Skin epidermis (tissue), 12 donors: ENCODE results near the gene CRYBG1.
"Not testable (repeated sequence)": the region's sequence is repeated elsewhere in the genome, so short reads cannot be mapped to it uniquely, and the experiment has no call there.

ENCODE experiments used
- H3K27ac ChIP-seq, 21 experiments: fragments of 200-600 bp; sonication (generic) in 11 of 21; one replicate each; pipeline ENCODE4 v1.5.0; 2020; ENCODE audit warnings: mild to moderate bottlenecking in 3 of 21, inconsistent platforms in 2 of 21, moderate library complexity in 2 of 21
- H3K4me3 ChIP-seq, 7 experiments: fragments of 200-600 bp; sonication (generic) in 2 of 7; one replicate each; pipeline ENCODE4 v1.5.0; 2020; ENCODE audit warnings: inconsistent platforms in 2 of 7, mild to moderate bottlenecking in 2 of 7, moderate library complexity in 1 of 7

The CRYBG1 gene

DNA sequence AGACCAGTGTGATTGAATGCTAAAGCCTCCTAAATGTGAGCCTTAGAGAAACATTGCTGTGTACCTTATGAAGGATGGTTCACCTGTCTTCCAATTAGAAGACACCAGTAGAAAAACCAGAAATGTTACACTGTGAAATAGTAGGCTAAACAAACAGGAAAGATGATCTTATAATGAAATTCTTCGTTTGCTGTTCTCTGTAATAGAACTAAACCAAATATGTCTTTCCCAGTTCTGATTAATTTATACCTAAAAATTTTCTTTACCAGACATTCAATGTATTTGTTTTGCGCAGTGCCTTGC lies 154.0 kb downstream of the CRYBG1 start:
- peak overlapping the region in 17 of 21 experiments; percentile 0 to 99 (median 92) for H3K27ac ChIP-seq
- H3K4me3 ChIP-seq, result peak overlapping the region in 3 of 7 experiments; percentile 73 to 78 (median 73)

DNA sequence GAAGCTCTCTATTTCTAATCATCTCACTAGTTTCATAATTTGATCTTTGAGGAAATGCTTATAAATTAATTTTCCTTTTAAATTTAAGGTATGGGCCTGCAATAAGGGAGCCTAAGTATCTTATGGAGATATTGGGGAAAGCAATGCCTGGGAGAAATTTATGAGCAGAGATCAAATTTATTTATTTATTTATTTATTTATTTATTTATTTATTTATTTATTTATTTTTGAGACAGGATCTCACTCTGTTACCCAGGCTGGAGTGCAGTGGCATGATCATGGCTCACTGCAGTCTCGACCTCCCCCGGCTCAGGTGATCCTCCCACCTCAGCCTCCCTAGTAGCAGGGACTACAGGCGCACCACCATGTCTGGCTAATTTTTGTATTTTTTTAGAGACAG lies 155.1 kb downstream of the CRYBG1 start:
- peak overlapping the region in 9 of 21 experiments; percentile 6 to 99 (median 29) for H3K27ac ChIP-seq
- not testable (repeated sequence) for H3K4me3 ChIP-seq

DNA sequence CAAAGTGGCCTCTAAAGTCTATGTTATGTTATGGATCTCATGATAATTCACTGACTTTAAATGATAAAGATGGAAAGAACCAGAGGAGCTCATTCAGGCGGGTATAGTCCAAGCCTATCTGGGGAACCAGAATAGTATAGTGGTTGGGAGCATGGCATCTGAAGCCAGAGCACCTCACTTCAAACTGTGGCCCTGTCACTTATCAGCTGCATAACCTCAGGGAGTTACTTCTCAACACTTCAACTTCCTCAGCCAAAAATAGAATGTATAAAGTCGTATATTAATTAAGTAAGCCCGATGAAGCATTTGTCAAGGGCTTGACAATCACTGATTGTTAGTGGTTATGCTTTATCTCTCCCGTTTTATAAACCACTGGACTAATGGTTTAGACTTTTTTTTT lies 156.1 kb downstream of the CRYBG1 start:
- Histone ChIP-seq H3K27ac (peak overlapping the region in 10 of 21 experiments; percentile 6 to 99 (median 29)), H3K4me3 (no peak overlapping the region)

DNA sequence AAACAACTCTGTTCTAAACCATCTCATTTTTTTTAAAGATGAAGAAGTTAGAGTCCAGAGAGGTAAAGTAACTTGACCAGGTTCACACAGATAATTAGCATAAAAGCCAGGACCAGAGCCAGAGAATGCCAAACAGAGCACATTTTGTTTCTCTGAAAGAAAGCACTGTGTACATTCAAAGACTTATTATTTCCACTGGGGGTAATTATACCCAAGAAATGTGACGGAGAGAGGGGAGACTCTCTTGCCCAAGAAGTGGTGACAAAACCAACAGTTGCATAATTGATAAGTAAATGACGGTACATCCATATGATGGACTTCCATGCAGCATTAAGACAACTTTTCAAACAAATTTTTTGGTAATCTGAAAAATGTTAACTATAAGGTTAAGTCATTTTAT lies 157.2 kb downstream of the CRYBG1 start:
- Histone ChIP-seq H3K27ac (peak overlapping the region in 2 of 21 experiments; percentile 62 to 99), H3K4me3 (no peak overlapping the region)

DNA sequence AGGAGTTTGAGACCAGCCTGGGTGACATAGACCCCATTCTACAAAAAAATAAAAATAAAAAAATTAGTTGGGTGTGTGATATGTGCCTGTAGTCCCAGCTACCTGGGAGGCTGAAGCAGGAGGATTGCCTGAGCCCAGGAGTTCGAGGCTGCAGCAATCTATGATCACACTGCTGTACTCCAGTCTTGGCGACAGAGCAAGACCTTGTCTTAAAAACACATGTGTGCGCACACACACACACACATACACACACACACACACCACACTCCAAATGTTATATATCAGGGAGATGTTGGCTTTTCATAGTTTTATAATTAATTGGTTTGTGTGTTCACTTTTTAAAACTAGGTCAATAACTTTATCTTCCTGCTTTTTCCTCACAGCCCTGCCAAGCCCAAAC lies 158.2 kb downstream of the CRYBG1 start:
- peak overlapping the region in 17 of 21 experiments; percentile 33 to 93 (median 77) for H3K27ac ChIP-seq

DNA sequence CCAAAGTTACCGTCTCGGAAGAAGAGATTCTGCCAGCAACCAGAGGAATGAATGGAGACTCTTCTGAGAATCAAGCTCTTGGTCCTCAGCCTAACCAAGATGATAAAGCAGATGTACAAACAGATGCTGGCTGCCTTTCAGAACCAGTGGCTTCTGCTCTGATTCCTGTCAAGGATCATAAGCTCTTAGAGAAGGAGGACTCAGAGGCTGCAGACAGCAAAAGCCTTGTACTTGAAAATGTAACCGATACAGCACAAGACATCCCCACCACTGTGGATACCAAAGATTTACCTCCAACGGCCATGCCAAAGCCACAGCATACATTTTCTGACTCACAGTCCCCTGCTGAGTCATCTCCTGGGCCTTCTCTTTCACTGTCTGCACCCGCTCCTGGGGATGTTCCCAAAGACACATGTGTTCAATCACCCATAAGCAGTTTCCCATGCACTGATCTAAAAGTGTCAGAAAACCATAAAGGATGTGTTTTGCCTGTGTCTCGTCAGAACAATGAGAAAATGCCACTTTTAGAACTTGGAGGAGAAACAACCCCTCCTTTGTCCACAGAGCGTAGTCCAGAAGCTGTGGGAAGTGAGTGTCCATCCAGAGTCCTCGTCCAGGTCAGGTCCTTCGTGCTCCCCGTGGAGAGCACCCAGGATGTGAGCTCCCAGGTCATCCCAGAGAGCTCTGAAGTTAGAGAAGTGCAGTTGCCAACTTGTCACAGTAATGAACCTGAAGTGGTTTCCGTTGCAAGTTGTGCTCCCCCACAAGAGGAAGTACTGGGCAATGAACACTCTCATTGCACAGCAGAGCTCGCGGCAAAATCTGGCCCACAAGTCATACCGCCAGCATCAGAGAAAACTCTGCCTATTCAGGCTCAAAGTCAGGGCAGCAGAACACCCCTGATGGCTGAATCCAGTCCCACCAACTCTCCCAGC lies 159.2 kb downstream of the CRYBG1 start:
- Histone ChIP-seq H3K27ac (peak overlapping the region in 20 of 21 experiments; percentile 17 to 93 (median 72)), H3K4me3 (peak overlapping the region in 4 of 7 experiments; percentile 3 to 26 (median 9))

More for the DNA sequence above, 158.2 kb downstream of the CRYBG1 start:
- no peak overlapping the region for H3K4me3 ChIP-seq

DNA sequence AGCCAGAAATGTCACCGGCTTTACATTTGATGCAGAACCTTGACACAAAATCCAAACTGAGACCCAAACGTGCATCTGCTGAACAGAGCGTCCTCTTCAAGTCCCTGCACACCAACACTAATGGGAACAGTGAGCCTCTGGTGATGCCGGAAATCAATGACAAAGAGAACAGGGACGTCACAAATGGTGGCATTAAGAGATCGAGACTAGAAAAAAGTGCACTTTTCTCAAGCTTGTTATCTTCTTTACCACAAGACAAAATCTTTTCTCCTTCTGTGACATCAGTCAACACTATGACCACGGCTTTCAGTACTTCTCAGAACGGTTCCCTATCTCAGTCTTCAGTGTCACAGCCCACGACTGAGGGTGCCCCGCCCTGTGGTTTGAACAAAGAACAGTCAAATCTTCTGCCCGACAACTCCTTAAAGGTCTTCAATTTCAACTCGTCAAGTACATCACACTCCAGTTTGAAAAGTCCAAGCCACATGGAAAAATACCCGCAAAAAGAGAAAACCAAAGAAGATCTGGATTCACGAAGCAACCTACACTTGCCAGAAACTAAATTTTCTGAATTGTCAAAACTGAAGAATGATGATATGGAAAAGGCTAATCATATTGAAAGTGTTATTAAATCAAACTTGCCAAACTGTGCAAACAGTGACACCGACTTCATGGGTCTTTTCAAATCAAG lies 160.3 kb downstream of the CRYBG1 start:
- Histone ChIP-seq H3K4me3 (peak overlapping the region in 5 of 7 experiments; percentile 16 to 36 (median 24)), H3K27ac (peak overlapping the region in 16 of 21 experiments; percentile 33 to 93 (median 78))

DNA sequence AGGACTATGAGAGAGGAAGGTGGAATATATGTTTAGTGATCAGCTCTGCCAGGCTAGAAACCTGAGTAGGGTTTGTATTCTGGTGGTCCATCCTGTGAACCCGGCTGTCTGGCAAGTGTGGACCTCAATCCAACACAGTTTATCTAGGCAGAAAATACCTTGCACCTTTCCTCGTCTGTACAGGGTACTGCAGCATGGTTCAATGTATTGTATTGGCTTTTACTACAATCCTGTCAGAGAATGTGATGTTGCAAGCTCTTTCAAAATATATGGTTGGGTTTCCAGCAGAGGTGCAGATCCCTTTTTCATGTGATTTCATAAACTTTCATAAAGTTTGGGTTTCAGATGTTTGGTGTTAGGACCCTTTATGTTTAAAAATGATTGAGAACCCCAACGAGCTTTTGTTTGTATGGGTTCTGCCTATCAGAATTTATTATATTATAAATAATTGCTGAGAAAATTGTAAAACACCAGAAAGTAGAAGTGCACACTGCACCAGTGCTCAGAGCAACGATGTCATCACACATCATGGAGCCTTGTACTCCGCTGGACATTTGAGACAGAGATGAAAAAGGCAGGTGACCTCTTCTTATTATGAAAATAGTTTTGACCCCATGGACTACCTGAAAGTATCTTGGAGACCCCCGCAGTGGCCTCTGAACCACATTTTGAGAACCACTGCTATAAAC lies 162.2 kb downstream of the CRYBG1 start:
- peak overlapping the region in 10 of 21 experiments; percentile 15 to 93 (median 74) for H3K27ac ChIP-seq
- peak overlapping the region in 6 of 7 experiments; percentile 4 to 36 (median 25) for H3K4me3 ChIP-seq

DNA sequence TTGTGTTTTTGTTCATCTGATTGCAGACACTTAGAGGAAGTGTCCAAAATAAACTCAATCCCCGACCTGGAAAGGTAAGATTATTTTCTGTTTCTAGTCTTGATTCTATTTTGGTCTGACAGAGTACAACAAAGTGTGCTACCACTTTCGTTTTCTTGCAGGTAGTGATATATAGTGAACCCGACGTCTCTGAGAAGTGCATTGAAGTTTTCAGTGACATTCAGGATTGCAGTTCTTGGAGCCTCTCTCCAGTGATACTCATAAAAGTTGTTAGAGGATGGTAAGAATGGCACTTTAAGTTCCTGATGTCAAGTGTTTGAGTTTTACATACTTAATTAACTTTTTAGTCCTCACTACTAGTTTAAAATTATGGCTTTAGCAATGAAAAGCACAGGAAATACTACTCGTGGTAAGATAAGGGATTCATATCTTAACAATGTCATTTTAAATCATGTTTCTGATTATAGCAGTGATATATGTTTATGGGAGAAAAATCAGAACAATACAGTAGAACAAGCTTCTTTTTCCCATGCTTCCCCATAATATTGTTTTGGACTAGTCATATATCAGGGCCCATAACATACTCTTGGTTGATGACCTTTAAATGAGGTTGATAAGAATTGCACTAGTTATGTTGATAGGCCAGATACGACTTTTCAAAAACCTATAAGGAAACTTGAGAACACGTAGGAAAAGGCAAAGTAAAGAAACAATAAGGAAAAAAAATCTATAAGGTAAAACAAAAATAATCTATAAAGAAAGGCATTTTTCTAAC lies 164.8 kb downstream of the CRYBG1 start:
- peak overlapping the region in 14 of 21 experiments; percentile 22 to 86 (median 47) for H3K27ac ChIP-seq
- peak overlapping the region in 3 of 7 experiments; percentile 10 to 18 (median 14) for H3K4me3 ChIP-seq

DNA sequence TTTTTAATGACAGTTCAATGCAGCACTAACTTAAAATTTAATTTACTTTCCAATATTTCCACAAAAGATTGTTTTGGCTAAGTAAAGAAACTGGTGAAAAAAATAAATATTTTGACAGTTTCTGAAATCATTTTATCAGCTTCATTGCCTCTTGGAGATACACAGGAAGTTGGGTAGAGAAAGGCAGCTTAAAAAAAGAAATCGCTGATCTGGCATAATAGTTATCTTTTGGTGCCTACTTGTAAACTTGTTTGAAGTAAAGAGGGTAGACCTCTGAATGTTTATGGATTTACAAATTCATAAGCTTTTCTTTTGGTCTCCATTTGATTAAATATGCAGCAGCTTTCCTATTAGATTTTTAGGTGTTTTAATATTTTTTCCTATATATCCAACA lies 165.4 kb downstream of the CRYBG1 start:
- peak overlapping the region in 6 of 21 experiments; percentile 22 to 86 (median 49) for H3K27ac ChIP-seq
- H3K4me3 ChIP-seq, result no peak overlapping the region

DNA sequence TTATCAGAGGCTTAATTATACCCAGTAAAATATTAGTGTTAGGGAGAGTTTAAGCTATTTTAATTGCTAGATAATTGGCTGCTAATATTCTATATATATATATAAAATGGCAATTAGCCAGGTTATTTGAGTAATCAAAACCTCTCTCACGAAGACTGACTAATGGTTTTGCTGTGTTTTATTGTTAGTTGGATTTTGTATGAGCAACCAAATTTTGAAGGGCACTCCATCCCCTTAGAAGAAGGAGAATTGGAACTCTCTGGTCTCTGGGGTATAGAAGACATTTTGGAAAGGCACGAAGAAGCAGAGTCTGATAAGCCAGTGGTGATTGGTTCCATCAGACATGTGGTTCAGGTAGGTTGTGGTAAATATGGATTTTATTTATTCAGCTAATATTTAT lies 166.6 kb downstream of the CRYBG1 start:
- Histone ChIP-seq H3K4me3 (no peak overlapping the region), H3K27ac (peak overlapping the region in 5 of 21 experiments; percentile 6 to 86 (median 46))

DNA sequence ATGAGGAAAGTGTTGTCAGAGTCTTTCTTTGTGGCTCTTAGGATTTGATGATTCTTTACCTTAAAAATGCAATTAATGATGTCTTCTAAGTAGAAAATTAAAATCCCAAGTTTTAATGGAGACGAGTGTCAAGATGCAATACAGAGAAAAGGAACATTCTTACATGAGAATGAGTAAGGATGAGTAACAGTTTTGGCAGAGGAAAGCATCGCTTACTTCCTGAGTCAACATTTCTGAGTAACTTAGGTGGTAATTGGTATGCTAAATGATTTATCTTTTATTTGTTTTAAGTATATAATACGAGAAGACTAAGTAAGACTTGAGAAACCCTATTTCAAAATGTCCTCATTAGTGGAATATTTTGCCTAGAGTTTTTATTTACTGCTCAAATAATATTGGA lies 167.5 kb downstream of the CRYBG1 start:
- peak overlapping the region in 9 of 21 experiments; percentile 13 to 86 (median 32) for H3K27ac ChIP-seq
- H3K4me3 ChIP-seq, result no peak overlapping the region

DNA sequence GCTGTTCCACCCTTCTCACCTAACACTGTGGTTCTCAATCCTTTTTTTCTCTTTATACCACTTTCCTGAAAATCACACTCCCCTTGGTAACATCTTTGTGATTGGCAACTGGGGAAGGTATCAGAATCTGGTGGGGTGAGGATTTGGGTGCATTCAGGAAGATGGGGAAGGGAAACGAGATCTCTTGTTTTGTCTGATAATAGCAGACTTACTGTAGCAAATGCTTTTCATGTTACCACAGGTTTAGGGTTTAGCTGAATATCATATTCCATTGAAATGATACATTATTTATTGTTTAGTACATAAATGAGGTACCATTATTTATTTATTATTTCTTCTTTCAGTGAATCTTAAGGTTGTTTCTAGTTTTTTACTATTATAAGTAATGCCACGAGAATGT lies 168.0 kb downstream of the CRYBG1 start:
- peak overlapping the region in 7 of 21 experiments; percentile 15 to 60 (median 32) for H3K27ac ChIP-seq

DNA sequence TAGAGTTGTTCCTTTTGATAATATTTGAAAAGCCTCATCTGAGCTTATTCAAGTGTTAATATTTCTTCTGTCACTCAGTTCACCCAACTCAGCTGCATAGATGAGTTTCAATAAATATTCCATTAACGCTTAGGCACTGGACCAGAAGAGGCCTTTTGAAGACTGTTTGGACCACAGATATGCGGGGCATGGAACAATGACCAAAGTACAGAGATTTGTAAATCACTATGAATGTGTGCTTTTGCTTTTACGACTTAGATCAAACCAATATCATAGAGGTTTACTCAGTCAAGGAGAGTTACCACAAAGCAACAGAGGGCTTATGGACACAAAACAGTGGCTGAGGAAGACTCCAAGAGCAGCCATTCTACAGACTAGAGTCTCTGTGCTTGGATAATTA lies 168.9 kb downstream of the CRYBG1 start:
- H3K4me3 ChIP-seq, result no peak overlapping the region
- H3K27ac ChIP-seq, result peak overlapping the region in 1 of 21 experiments; percentile 7

More for the DNA sequence above, 168.0 kb downstream of the CRYBG1 start:
- no peak overlapping the region for H3K4me3 ChIP-seq

DNA sequence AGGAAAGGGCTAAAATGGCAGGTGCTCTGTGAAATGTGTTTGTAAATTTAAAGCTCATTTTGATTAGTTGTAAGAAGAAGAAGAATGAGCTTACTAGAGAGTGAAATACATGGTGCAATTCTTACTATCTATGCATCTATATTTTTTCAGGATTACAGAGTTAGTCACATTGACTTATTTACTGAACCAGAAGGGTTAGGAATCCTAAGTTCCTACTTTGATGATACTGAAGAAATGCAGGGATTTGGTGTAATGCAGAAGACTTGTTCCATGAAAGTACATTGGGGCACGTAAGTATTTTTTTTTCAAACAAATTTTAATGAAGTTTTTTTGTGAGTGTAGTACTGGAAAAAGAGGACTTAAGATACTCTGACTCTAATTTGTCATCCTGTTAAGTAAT lies 169.5 kb downstream of the CRYBG1 start:
- Histone ChIP-seq H3K4me3 (no peak overlapping the region), H3K27ac (peak overlapping the region in 3 of 21 experiments; percentile 7 to 26 (median 9))

DNA sequence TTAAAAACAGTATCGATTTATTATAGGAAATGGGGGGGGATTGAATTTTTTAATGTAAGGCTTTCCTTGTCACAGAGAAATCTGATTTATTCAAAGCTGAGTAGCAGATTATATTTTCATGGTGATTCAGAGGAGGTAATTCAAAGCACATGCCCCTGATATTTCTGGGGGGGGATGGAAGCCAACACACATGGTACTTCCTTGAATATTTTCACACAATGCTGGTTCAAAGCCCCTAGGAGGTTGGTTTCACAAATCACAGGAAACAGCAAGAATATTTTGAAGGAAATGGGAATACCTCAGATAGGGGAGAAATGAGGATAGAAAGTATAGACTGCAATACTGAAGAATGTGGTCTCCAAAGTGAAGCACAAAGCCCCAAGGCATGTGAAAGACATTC lies 170.0 kb downstream of the CRYBG1 start:
- no peak overlapping the region for H3K4me3 ChIP-seq
- peak overlapping the region in 3 of 21 experiments; percentile 7 to 26 (median 9) for H3K27ac ChIP-seq

DNA sequence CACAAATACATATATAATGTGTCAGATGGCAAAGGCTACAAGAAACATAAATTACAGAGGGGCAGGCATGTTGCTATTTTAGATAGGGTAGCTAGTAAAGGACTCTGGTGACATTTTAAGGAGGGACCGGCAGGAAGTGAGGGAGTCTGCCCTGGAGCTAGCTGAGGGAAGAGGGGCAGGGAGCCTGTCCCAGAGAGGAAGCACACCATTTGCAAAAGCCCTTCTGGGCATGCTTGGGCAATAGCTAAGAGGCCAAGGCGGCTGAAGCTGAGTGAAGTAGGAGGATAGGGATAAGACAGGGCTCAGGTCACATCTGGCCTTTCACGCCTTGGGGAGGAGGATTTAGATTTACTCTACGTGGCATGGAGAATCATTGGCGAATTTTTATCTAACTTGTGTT lies 172.5 kb downstream of the CRYBG1 start:
- Histone ChIP-seq H3K27ac (no peak overlapping the region), H3K4me3 (no peak overlapping the region)

DNA sequence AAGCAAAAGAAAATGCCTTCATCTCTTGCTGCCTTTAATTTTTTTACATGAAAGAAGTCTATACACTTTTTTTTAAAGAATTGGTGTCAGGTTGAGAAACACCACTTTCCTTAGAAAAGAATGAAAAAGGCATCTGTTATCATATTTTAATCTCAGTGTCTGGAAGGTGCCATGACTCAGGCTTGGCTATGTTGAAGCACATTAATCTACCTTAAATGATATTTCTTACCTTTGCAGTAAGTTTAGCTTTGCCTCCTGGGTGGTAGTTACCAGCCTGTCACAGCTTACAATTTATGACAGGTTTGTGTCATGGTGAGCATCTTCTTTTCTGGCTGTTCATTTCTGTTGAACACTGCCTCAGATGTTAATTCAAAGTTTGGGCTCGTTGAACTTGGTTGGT lies 173.5 kb downstream of the CRYBG1 start:
- H3K4me3 ChIP-seq, result no peak overlapping the region

DNA sequence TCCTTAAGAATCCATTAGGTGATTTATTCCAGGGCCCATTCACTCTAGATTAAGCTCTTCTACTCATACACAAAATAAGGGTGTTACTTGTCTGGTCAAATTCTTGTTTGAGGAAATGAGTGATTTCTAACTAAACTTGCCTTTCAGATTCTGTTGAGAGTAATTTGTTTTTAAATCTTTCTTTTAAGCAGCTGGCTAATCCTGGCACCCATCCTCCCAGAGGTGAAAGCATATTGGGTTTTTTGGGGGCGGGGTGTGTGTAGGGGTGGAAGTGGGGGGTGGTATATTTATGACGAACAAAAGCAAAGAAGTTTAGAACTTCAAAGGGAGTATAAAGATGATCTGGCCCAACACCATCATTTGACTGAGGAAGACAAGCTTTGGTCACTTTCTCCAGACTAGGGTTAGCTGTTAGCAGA lies 174.1 kb downstream of the CRYBG1 start:
- Histone ChIP-seq H3K27ac (peak overlapping the region in 1 of 21 experiments; percentile 26), H3K4me3 (no peak overlapping the region)

More for the DNA sequence above, 173.5 kb downstream of the CRYBG1 start:
- H3K27ac ChIP-seq, result no peak overlapping the region
